ENCODE data around the gene DUOX1.

Gene DUOX1

DNA sequence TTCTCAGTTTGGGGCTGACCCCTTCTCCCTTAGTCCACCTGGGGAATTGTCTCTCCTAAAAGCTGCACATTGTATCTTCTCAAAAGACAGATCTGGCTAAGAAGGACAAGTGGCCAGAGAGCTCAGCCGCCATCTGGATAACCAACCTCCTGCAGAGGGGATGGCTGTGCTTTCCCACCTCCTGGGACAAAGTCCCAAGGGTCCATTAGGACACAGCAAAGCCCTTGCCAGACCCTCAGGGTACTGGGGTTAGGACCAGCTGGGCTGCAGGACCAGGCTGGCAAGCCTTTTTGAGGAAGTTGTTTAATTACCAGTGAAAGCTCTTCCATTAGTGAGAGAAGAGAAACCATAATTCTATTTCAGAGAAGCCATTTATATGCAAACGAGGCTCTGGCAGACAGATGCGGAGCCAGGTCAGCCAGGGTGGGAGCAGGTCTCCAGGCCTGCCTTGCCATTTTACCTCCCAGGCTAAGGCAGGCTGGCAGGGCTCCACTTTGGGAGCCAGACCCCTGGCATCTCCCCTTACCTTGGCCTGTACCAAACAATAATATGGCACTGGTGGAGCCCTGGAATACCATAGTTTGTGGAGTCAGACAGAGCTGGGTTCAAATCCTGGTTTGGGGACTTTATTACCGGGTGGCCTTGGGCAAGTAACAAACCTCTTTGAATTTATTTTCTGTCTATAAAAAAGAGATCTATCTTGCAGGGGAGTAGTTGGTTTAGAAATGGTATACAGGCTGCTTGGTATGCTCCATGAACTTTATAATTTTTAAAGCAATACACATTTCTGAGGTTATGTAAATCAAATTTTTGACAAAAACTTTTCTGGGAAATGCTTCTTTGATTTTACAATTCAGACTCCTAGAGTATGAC is 40.0 kb downstream of the DUOX1 start:
- no peak for FAIRE-seq

DNA sequence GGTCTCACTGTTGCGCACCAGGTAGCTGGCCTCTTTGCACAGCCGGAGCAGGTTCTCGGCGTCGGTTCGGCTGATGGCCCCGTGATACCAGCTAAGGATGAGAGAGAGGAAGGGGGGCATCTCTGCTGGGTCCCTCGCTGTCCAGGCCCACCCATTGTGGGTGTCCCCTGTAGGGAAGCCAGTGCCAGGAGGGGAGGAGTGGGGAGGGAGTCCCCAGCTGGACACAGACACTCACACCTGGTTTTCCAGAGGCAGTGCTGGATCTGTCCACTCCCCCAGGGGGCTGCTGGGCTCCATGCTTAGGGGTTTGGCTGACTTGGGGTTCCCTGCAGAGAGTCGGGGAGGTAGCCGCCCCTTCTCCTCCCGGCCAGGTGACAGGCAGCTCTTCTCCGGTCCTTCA is 42.1 kb downstream of the DUOX1 start:
- FAIRE-seq = no peak

DNA sequence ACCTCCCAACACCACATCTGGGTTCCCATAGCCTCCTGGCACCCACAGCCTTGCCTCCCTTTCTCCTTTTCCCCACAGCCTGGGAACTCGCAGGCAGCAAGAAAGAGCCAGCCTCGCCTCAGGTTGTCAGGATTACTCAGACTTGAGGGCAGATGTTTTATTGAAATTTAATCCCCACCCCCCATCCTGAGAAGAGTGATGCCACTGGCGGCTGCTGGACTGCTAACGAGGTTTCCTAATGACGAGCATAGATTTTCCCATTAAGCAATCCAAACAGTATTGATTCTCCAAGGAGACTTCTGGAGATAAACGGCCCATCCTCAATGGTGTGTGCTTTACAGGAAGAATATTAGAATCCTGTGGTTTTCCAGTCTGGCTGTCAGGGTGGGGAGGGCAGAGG is 44.3 kb downstream of the DUOX1 start:
- no peak for FAIRE-seq

DNA sequence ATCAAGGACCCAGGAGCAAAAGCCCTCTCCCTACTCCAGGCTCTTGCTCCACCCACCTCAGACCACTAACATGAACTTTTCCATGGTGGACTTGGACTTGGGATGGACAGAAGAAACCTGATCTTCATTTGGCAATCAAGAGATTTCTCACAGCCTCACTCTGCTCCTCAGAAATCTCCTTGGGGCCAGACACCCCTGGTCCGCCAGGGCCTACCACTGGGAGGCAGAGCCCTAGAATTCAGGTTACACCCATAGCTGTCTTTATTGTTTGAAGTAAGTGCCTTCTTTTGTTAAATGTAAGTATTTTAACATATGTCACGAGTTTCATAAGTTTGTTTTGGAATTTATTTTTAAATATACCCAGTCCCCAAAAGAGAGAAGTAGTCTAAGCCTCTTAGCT is 44.8 kb downstream of the DUOX1 start:
- no peak for FAIRE-seq

DNA sequence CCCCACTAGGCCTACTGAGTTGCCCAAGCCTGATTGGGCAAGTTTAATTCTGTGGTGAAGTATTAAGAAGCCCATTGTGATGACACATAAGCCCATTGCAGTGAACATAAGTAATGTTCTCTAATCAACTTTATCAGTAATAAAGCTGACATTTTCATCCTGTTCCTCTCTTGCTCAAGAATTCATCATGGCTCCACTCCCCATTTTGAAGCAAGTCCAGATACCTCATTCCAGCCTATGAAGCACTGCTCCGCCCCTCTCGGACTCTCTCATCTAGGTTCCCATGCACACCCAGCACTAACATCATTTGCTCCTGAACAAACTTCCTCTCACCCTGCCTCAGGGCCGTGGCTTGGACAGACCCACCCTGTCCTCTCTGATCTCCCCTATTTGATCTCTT is 47.5 kb downstream of the DUOX1 start:
- FAIRE-seq = no peak

DNA sequence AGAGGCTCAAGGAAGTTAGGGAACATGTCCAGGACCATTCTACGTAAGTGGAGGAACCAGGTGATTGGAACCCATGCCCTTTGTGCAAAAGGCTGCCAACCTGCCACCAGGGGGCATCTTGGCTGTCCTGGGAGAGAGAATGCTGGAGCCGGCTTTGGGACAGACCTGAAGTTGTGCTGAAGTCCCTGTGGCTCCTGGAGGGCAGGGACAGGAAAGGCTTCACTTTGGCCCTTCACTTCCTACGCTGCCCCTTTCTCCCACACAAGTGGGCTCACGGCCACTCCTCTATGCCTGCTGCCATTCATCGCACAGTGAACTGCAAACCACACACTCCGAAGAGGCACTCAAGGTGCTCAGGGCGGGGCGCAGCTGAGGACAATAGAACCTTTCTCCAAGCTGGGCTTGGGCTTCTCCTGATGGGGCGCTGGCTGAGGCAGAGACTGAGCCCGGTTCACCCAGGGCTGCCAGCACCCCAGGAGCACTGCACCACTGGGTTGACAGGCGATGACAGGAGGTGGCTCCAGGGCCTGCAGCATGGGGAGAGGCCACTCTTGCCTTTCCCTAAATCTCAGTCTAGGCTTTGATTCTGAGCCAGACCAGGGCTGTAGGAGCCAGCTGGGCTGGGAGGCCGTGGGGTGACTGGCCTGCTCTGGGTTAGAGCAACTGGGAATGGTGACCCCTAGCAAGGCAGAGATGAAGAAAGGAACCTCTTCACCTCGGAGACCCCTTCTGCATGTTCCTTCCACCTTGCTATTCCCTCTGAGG is 49.6 kb downstream of the DUOX1 start:
- FAIRE-seq = no peak

DNA sequence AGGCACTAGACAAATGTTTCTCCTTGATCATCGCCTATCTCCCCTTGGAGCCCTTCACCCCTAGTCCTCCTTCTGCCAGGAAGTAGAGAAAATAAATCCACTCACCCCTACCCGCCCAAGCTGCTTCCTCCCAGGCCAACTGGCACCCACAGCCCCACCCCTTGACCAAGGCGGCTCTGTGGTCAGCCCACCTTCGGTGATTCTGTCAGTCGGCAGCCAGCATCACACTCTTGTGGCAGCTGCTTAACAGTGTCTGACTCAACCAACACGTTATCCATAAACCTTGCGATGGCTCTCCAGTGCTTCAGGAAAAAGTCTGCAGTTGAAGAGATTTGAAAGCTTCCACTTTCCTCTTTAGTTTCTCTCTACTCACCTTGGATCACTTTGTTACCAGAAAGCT is 50.4 kb downstream of the DUOX1 start:
- no peak for FAIRE-seq

DNA sequence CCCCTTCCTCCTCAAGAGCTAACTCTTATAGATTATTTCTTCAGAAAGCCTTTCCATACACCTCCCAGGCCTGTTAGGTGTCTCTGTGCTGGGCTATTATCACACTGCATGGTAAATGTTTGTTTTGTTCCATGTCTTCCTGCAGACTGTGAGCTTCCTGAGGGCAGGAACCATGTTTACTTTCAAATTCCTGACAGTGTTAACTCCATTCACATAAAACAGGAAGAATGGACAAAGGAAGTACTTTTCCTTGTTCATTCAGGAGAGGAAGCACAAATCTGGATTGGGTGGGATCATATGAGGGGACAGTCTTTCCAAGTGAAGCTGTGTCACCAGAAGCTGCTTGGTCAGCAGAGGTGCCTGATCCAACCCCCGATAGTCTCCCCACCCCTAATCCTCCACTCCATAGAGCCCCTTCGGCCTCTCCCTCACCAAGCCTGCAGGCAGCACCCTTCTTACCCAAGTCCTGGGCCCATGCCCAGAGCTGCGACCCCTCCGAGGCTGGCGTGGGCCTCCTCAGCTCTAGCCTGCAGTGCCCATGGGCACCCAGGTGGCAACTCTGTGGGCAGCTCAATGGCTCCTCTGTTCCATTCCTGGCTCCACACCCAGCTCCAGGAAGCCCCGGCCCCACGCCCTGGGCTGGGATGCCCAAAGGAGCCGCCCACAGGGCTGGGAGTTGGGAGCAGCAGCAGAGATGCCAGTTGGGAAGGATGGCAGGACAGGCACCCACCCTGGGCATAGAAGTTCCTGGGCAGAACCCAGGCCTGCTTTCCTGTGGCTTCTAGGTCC is 51.0 kb downstream of the DUOX1 start:
- no peak for FAIRE-seq

- no peak for FAIRE-seq
Observed at GRCh38 chr15:45181491-45182285, 51.9 kb downstream of the DUOX1 start.

GRCh38 chr15:45182996-45183395 is 53.2 kb downstream of the DUOX1 start:
- FAIRE-seq = no peak

GRCh38 chr15:45183511-45183910 is 53.7 kb downstream of the DUOX1 start:
- no peak for FAIRE-seq

- FAIRE-seq = no peak
Observed at GRCh38 chr15:45184562-45185041, 54.8 kb downstream of the DUOX1 start.

- no peak for FAIRE-seq
Observed at GRCh38 chr15:45185069-45185779, 55.4 kb downstream of the DUOX1 start.

DNA sequence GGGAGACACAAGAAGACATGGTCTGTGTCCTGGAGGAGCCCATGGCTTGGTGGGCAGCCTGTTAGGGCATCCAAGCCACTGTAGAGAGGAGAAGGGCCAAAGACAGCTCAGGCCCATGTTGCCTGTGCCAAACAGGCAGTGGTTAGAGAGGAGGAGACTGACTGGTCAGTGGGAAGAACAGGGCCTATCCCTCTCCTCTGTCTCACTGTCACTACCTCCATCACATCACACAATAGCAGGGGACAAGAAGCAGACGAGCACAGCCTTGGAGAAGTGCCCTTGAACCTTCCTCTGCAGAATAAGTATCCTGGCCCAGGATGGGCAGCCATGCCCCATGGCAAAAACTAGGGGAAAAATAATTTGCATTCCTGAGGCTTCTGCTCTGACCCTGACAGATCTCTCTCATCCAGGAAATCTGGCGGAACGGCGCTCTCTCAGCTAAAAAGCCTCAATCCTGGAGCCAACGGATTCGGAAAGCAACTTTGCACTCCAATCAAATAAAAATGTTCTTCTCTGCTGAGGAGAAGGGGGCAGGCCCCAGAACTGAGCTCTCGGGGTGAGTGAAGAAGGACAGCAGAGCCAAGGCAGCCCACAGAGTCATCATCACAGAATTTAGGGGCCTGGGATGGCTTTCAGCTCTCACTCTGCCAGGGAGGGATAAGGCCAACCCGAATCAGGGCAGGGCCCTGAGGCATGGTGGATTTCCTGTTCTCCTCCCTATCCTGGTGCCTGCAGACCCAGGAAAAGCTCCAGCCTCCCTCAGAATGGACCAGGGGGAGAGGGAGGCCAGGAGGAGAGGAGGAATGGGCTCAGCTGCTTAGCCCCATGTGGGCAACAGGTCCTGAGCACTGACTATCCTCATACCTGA is 56.3 kb downstream of the DUOX1 start:
- no peak for FAIRE-seq

GRCh38 chr15:45186771-45187577 is 57.2 kb downstream of the DUOX1 start:
- FAIRE-seq = no peak

GRCh38 chr15:45187578-45187893 is 57.7 kb downstream of the DUOX1 start:
- no peak for FAIRE-seq

DNA sequence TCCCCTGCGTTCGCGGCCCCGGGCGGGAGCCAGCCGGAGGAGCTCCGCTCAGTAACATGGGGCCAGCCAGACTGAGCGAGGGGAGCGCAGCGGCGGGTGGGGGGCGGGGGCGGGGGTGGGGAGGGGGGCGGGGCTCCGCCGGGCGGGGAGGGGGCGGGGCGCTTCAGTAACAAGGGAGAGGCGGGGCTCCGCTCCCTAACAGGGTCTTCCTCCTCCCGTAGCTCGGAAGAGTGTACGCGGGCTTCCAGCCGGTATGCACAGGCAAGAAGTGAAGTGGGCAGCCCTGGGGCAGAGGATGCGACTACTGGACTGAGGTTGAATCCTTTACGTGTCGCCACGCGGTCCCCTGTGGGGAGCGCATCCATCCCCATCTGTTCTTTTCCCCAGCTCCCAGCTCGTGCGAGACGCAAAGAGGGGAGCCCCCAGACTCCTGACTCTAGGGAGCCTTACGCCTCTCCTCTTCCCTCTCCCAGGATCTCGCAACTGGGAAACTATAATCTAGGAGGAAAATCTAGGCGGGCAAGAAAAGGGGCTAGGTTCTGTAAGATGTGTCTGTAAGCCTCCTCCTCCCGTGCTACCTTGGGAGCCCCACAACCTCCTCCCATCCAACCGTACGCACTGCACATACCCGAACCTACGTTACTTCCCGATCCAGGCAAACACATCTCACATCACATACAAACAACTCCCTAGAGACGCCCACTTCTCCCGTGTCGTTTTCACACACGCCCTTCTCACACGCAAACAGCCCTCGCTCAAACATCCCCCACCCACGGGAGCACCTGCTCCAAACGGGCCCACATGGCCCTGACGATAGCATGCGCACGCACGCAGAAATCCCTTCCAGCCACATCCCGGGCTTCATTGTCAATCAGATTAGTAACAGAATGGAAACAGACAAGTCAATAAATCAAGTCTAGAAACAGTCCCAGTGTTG is 58.4 kb downstream of the DUOX1 start, which contains the start of gene SHF:
Gene SHF (minus strand): TSS at position 73 of the 937 bp plus-strand sequence. CDS start 15 bp downstream, at position 58.
- FAIRE-seq = no peak

DNA sequence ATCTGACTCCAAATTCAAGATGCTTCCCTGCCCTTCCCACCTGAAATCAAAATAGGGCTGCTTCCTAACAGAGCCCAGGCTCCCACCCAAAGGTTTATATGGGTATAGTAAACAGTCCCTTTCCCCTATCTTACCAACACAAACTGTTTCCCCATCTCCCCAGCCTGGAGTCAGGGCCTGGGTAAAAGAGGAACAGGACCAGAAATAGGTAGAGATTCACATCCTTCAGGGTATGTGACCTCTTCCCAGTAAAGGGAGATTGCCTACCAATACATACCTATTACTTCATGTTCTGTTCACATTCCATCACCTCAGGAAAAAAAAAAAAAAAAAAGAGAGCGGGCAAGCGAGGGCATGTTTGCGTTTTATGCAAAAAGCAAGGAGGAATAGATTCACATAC is 67.7 kb downstream of the DUOX1 start:
- FAIRE-seq = no peak

Data from G401.6 (cell line).